ENCODE data around the gene ZFP36L1. TPM values are rescaled to one million over a fixed set of nuclear protein-coding genes. Genes with fewer than 3 reads are reported as not detected.

The ZFP36L1 gene
- total and polyA plus RNA-seq, 8 donors = 63.7 to 310 (median 175) TPM

GRCh38 chr14:68814539-68815297 is 21.9 kb upstream of the ZFP36L1 start:
- H3K9me3 ChIP-seq = no peaks in the 10 kb centered on the region
- peak in 3 of 4 donors; percentile 11 to 29 (median 26) for ATAC-seq
- peak overlapping the region; percentile 96 to 97 (median 96) for H3K27ac ChIP-seq
- intact Hi-C loops (cut with DNase I) = loop anchor here in 2 of 3 donors (5.0 to 10.0 kb wide), 2 partner anchors 570 to 882 kb away; no protein-coding TSS in a partner anchor
- FAIRE-seq = no peak
- H3K27me3 ChIP-seq = no peaks in the 10 kb centered on the region
- 11 to 12% methylated on average over 12 of the region's 12 CpGs for WGBS, 2 donors
- peak overlapping the region in 1 of 4 donors; percentile 25 for H3K4me3 ChIP-seq
- peaks cover 17 to 30% (median 29%) of the 10 kb centered on the region in 3 donors for H3K4me1 ChIP-seq
- peak in 4 of 6 donors; percentile 42 to 71 (median 65) for DNase-seq
- no peaks in the 10 kb centered on the region for H3K36me3 ChIP-seq
- TF ChIP-seq, protein P1, sequence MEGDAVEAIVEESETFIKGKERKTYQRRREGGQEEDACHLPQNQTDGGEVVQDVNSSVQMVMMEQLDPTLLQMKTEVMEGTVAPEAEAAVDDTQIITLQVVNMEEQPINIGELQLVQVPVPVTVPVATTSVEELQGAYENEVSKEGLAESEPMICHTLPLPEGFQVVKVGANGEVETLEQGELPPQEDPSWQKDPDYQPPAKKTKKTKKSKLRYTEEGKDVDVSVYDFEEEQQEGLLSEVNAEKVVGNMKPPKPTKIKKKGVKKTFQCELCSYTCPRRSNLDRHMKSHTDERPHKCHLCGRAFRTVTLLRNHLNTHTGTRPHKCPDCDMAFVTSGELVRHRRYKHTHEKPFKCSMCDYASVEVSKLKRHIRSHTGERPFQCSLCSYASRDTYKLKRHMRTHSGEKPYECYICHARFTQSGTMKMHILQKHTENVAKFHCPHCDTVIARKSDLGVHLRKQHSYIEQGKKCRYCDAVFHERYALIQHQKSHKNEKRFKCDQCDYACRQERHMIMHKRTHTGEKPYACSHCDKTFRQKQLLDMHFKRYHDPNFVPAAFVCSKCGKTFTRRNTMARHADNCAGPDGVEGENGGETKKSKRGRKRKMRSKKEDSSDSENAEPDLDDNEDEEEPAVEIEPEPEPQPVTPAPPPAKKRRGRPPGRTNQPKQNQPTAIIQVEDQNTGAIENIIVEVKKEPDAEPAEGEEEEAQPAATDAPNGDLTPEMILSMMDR (IDR thresholded peaks at IDR 0.05) = no peak

DNA sequence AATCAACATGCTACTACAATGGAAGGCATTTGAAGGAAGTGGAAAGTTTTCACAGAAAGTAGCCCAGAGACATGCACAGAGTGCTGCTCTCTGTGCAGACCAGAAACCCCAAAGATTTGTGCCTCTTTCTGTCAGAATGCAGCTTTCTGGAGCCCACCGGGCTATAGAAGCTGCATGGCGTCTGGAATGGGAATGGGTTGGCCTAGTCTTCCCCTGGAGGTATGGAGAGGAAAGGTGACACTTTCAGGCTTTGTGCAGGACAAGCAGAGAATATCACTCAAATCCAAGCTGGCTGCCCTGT is 21.3 kb upstream of the ZFP36L1 start:
- intact Hi-C loops (cut with DNase I) = loop anchor here in 1 of 3 donors (10.0 kb wide), 1 partner anchor 569 kb away; no protein-coding TSS in a partner anchor
- WGBS, 2 donors = 49 to 52% methylated on average over 2 of the region's 2 CpGs
- FAIRE-seq (no peak), ATAC-seq (no peak), DNase-seq (no peak)
- Histone ChIP-seq H3K4me3 (peak overlapping the region in 1 of 4 donors; percentile 25), H3K27ac (peak overlapping the region; percentile 96 to 97 (median 96)), H3K36me3 (no peaks in the 10 kb centered on the region), H3K27me3 (no peaks in the 10 kb centered on the region), H3K4me1 (peaks cover 22 to 35% (median 29%) of the 10 kb centered on the region in 3 donors), H3K9me3 (no peaks in the 10 kb centered on the region)
- TF ChIP-seq, protein P1 (IDR thresholded peaks at IDR 0.05) = no peak

DNA sequence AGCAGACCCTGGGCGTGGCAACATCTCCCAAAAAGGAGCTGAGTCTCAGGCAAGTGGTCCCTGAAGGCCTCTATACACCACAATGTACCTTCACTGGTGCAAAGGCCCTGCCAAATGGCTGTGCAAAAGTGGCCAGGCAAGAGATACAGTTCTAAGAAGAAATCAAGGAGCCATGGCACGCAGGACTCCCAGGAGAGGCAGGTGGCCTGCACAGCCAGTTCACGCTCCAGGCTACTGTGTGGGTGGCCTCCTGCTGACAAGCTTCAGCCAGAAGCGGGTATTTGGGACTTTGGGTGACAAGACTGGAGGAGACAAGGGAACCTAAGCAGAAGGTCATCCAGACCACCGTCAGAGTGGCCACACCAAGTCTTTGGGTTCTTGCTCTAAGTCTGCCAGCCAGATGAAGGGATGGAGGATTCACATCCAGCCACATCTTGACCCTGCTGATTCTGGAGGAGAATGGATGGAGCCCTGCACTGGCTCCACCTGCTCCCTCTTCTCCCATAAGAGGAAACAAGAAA is 20.5 kb upstream of the ZFP36L1 start:
- Histone ChIP-seq H3K4me3 (no peak overlapping the region), H3K4me1 (peaks cover 24 to 42% (median 29%) of the 10 kb centered on the region in 3 donors), H3K27me3 (no peaks in the 10 kb centered on the region), H3K9me3 (no peaks in the 10 kb centered on the region), H3K27ac (peak overlapping the region in 3 of 4 donors; percentile 96 to 97 (median 96)), H3K36me3 (no peaks in the 10 kb centered on the region)
- 69 to 96% methylated on average over 5 of the region's 5 CpGs for WGBS, 2 donors
- DNase-seq (no peak), FAIRE-seq (no peak), ATAC-seq (no peak)
- intact Hi-C loops (cut with DNase I) = loop anchor here in 1 of 3 donors (10.0 kb wide), 1 partner anchor 569 kb away; no protein-coding TSS in a partner anchor
- TF ChIP-seq, protein P1 (IDR thresholded peaks at IDR 0.05) = no peak

GRCh38 chr14:68811171-68811570 is 18.3 kb upstream of the ZFP36L1 start:
- TF ChIP-seq, protein P1 (IDR thresholded peaks at IDR 0.05) = no peak

More at GRCh38 chr14:68811171-68811570, 18.3 kb upstream of the ZFP36L1 start:
- WGBS, 2 donors = 93 to 96% methylated on average over 10 of the region's 10 CpGs
- intact Hi-C loops (cut with DNase I) = loop anchor here in 1 of 3 donors (10.0 kb wide), 1 partner anchor 566 kb away; no protein-coding TSS in a partner anchor
- H3K4me3 ChIP-seq = no peak overlapping the region
- no peaks in the 10 kb centered on the region for H3K27me3 ChIP-seq
- no peaks in the 10 kb centered on the region for H3K9me3 ChIP-seq
- H3K4me1 ChIP-seq = peaks cover 40 to 51% (median 48%) of the 10 kb centered on the region in 3 donors
- H3K27ac ChIP-seq = no peak overlapping the region
- ATAC-seq = no peak
- no peak for DNase-seq
- no peak for FAIRE-seq
- no peaks in the 10 kb centered on the region for H3K36me3 ChIP-seq
